Prostate gland (tissue), 2 donors: ENCODE data around the gene PLCB4.

Experiments used
- CTCF ChIP-seq, 4 experiments: fragments of 200-600 bp in 2 of 4; fragments of 450-650 bp in 2 of 4; sonication (generic) in 2 of 4; IDR thresholded peaks; 1 replicate in 3 of 4; 2 replicates in 1 of 4; pipeline ENCODE4 v1.5.1; 2016 to 2019; ENCODE audit warnings: antibody characterized with exemption in 4 of 4, mild to moderate bottlenecking in 2 of 4, moderate library complexity in 2 of 4
- POLR2A ChIP-seq: fragments of 450-650 bp; IDR thresholded peaks from one replicate; pipeline ENCODE4 v1.6.1; 2016; ENCODE audit warnings: antibody characterized with exemption, mild to moderate bottlenecking
- POLR2AphosphoS5 ChIP-seq: sonication (generic); formaldehyde crosslinking; IDR thresholded peaks from one replicate; pipeline ENCODE4 v1.6.1; 2017; ENCODE audit warnings: antibody characterized with exemption

GRCh38 chr20:9510911-9511310 lies 442.0 kb downstream of the PLCB4 start:
- no peak for TF ChIP-seq POLR2AphosphoS5
- no peak for TF ChIP-seq CTCF (IDR thresholded peaks at IDR 0.05)
- TF ChIP-seq POLR2A, result no peak
